ENCODE results near the gene LHPP. TPM values are rescaled to one million over a fixed set of nuclear protein-coding genes. Genes with fewer than 3 reads are reported as not detected.

The LHPP gene
- total RNA-seq, 1 donor from 2014 or later: 16.2 TPM

DNA sequence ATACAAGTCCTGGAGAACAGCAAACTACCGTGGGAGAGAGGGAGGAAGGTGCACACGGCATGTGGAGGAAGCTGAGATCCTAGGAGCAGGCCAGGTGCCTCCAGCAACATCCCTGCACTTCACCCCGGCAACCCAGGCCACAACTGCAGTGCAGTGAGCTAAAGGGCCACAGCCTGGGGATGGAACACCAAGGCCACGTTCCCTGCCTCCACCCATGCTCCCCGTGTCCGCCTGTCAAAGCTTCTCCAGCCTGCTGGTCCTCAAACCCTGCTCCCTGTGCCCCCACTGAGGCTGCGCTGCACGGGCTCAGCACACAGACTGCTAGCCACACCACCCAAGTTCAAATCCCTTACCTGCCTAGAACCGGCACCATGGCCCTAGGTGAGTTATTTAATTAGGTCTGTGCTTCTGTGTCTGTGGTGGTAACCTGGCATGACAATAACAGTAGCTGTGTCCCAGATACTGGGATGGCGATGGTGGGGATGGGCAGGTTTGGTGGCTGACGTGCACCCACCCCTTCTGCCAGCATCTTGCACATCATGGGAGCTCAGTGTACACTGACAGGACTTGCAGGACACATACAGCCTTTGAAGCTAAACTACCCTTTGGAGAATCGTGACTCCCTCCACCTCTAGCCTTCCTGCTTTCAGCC is 197.1 kb downstream of the LHPP start:
- H3K27me3 ChIP-seq: no peaks in the 10 kb centered on the region
- peak overlapping the region; percentile 51 for H3K27ac ChIP-seq
- H3K36me3 ChIP-seq: peaks cover 8% of the 10 kb centered on the region
- DNase-seq: no peak
- ATAC-seq: no peak
- no peak overlapping the region for H3K4me3 ChIP-seq
- H3K9me3 ChIP-seq: no peaks in the 10 kb centered on the region
- intact Hi-C loops (cut with DNase I): no loop called here
- peaks cover 35% of the 10 kb centered on the region for H3K4me1 ChIP-seq
- TF ChIP-seq, protein P1, sequence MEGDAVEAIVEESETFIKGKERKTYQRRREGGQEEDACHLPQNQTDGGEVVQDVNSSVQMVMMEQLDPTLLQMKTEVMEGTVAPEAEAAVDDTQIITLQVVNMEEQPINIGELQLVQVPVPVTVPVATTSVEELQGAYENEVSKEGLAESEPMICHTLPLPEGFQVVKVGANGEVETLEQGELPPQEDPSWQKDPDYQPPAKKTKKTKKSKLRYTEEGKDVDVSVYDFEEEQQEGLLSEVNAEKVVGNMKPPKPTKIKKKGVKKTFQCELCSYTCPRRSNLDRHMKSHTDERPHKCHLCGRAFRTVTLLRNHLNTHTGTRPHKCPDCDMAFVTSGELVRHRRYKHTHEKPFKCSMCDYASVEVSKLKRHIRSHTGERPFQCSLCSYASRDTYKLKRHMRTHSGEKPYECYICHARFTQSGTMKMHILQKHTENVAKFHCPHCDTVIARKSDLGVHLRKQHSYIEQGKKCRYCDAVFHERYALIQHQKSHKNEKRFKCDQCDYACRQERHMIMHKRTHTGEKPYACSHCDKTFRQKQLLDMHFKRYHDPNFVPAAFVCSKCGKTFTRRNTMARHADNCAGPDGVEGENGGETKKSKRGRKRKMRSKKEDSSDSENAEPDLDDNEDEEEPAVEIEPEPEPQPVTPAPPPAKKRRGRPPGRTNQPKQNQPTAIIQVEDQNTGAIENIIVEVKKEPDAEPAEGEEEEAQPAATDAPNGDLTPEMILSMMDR (IDR thresholded peaks at IDR 0.05): no peak

DNA sequence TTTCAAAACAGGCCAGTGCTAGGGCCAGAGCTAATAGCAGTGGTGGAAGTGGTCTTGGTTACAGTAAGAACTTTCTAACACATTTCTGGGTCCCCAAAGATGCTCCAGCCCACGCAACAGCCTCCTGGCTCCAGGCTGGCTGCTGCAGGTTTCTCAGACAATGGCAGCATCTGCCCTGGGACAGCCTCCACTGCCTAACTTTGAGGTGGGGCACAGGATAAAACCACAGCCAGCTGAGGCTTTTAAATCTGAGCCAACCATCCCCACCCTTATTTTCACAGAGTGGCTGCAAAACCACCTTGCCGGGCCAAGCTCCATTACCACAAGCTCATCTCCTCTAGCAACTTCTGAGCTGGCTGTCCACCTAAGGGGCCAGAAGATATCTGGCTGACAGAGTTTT is 197.8 kb downstream of the LHPP start:
- H3K27me3 ChIP-seq: no peaks in the 10 kb centered on the region
- H3K36me3 ChIP-seq: peaks cover 10% of the 10 kb centered on the region
- H3K27ac ChIP-seq: peak overlapping the region; percentile 51
- intact Hi-C loops (cut with DNase I): no loop called here
- DNase-seq: no peak
- H3K4me3 ChIP-seq: no peak overlapping the region
- TF ChIP-seq, protein P1 (IDR thresholded peaks at IDR 0.05): no peak
- ATAC-seq: no peak
- no peaks in the 10 kb centered on the region for H3K9me3 ChIP-seq
- H3K4me1 ChIP-seq: peaks cover 31% of the 10 kb centered on the region

DNA sequence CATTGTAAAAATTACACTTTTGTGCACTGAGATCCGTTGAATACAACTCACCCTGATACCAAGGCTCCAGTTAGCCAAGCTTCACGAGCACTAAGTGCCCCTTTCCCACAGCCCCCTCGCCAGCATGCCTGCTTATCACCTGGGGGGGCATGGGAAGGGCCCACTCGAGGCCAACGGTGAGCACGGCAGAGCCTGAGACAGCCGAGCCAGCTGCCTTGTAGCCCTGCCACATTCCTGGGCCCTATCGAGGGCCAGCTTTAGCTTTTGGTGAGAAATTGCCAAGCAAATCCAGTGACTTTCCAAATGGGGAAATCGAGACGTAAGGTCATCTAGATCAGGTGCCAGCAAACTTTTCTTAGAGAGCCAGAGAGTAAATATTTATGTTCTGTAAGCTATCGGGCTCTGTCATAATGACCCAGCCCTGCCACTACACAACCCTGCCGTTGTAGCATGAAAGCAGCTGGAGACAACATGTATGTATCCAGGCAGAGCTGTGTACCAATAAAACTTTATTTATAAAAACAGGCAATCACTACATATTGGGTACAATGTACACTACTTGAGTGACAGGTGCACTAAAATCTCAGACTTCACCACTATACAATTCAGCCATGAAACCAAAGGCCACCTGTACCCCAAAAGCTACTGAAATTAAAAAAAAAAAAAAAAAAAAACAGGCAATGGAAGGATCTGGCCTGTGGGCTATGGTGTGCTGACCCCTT is 198.9 kb downstream of the LHPP start:
- no peaks in the 10 kb centered on the region for H3K27me3 ChIP-seq
- DNase-seq: no peak
- H3K9me3 ChIP-seq: no peaks in the 10 kb centered on the region
- H3K4me1 ChIP-seq: peaks cover 19% of the 10 kb centered on the region
- peaks cover 10% of the 10 kb centered on the region for H3K36me3 ChIP-seq
- peak overlapping the region; percentile 3 for H3K27ac ChIP-seq
- TF ChIP-seq, protein P1 (IDR thresholded peaks at IDR 0.05): no peak
- ATAC-seq: peak; percentile 16
- H3K4me3 ChIP-seq: no peak overlapping the region
- intact Hi-C loops (cut with DNase I): no loop called here

DNA sequence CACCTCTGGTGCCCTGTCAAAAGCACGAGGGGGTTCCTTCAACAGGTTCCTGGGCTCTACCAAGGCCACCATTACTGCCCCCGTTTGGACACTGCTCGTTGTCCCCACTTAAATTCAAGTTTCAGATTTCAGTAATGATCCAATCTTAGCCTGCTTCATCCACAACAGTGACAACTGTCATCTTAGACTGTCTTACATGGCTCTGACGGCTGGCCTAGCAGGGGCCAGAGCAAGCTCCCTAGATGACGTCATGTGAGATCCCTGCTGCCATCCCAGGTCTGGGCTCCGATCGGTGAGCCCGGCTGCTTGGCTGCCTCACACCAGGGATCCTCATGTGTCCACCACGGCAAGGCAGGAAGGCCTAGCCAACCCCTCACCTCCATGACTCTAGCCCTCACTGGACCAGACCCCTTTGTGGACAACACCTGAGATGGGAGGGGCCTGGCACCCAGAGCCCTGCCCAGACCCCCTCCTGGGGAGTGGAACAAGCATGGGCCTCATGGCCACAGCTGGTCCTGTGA is 200.1 kb downstream of the LHPP start:
- intact Hi-C loops (cut with DNase I): no loop called here
- no peak overlapping the region for H3K27ac ChIP-seq
- no peak for DNase-seq
- ATAC-seq: no peak
- H3K4me3 ChIP-seq: no peak overlapping the region
- H3K4me1 ChIP-seq: peaks cover 26% of the 10 kb centered on the region
- H3K9me3 ChIP-seq: no peaks in the 10 kb centered on the region
- TF ChIP-seq, protein P1 (IDR thresholded peaks at IDR 0.05): no peak
- no peaks in the 10 kb centered on the region for H3K27me3 ChIP-seq
- H3K36me3 ChIP-seq: peaks cover 10% of the 10 kb centered on the region

DNA sequence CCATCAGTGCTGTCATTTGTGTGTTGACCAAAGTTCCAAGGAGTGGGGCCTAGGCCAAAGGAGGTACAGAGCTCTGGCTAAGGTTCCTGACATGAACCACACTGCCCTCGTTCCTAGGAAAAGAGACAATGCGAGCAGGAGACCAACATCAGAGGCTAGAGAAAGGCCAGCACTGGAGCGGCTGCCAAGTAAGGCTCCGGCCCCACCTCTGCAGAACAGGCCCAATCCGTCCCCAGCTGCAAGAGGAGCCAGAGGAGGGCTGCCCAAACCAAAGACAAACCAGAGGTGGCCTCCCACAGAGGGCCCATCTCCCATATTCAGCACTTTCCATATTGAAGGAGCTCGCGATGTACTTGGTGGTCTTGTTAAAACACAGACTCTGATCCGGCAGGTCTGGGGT is 201.6 kb downstream of the LHPP start:
- H3K36me3 ChIP-seq: peaks cover 10% of the 10 kb centered on the region
- intact Hi-C loops (cut with DNase I): no loop called here

More for the DNA sequence above, 201.6 kb downstream of the LHPP start:
- TF ChIP-seq, protein P1 (IDR thresholded peaks at IDR 0.05): no peak
- no peaks in the 10 kb centered on the region for H3K27me3 ChIP-seq
- H3K27ac ChIP-seq: no peak overlapping the region
- ATAC-seq (no peak), DNase-seq (no peak)
- H3K4me1 ChIP-seq: peaks cover 33% of the 10 kb centered on the region
- H3K9me3 ChIP-seq: no peaks in the 10 kb centered on the region
- H3K4me3 ChIP-seq: no peak overlapping the region

Other genes with a start within 250 kb of the LHPP start
- 55.2 TPM for gene OAT, start 42.9 kb upstream of the LHPP start, total RNA-seq
- gene NKX1-2, start 11.8 kb upstream of the LHPP start, total RNA-seq: not detected

All from upper lobe of right lung (tissue), 1 donor.